Muscle of leg (tissue), 11 donors: Measurements from ENCODE around the gene GSX1. TPM values are rescaled to one million over a fixed set of nuclear protein-coding genes. Genes with fewer than 3 reads are reported as not detected.
A peak's percentile ranks its signal among the peaks of the same experiment; 100 is the strongest.

ENCODE experiments used
- DNase-seq: peaks from one replicate; pipeline ENCODE4 v3.0.0; 2013
- H3K27ac ChIP-seq: one replicate; pipeline ENCODE4 v1.5.1; 2013; ENCODE audit warnings: mild to moderate bottlenecking, low read length, control low read depth
- H3K27me3 ChIP-seq: one replicate; pipeline ENCODE4 v1.6.1; 2013; ENCODE audit warnings: low read length; ENCODE audit not compliant: control insufficient read depth, insufficient read depth
- H3K36me3 ChIP-seq: one replicate; pipeline ENCODE4 v1.6.1; 2013; ENCODE audit warnings: low read length; ENCODE audit not compliant: control insufficient read depth, insufficient read depth
- H3K4me1 ChIP-seq: one replicate; pipeline ENCODE4 v1.6.1; 2013; ENCODE audit warnings: low read length; ENCODE audit not compliant: control insufficient read depth, insufficient read depth
- H3K4me3 ChIP-seq: one replicate; pipeline ENCODE4 v1.5.1; 2013; ENCODE audit warnings: low read length, control low read depth
- H3K9me3 ChIP-seq: replicated peaks from 2 replicates; pipeline ENCODE4 v1.6.1; 2013; ENCODE audit warnings: low read depth, low read length; ENCODE audit not compliant: control insufficient read depth
- WGBS: methylation state at CpG from one replicate; pipeline ENCODE4 v1.1.5; 2013; ENCODE audit warnings: missing lambda C conversion rate; ENCODE audit not compliant: insufficient coverage; 5-methylcytosine and 5-hydroxymethylcytosine counted together
- polyA plus RNA-seq, 8 donors: library from polyadenylated mRNA; unstranded; fragments of 120-200 nt; gene quantifications; one replicate each; pipeline versions ENCODE4 v1.2.1 to v1.2.3, GENCODE V29; 2013; ENCODE audit warnings: inconsistent platforms in 1 of 8, low replicate concordance in 1 of 8; ENCODE audit not compliant: insufficient read length in 8 of 8, insufficient read depth in 1 of 8
- total RNA-seq: library from RNA; stranded (reverse); fragments of 120-200 nt; gene quantifications from one replicate; pipeline ENCODE4 v1.2.4, GENCODE V29; 2013

Gene GSX1
- total and polyA plus RNA-seq, 9 donors = not detected

GRCh38 chr13:27775943-27776342, 16.3 kb upstream of the GSX1 start:
- Histone ChIP-seq H3K27me3 (peaks cover 32% of the 10 kb centered on the region), H3K27ac (no peak overlapping the region), H3K4me1 (no peaks in the 10 kb centered on the region), H3K4me3 (no peak overlapping the region), H3K9me3 (no peaks in the 10 kb centered on the region), H3K36me3 (no peaks in the 10 kb centered on the region)
- 17% methylated on average over 7 of the region's 13 CpGs for whole genome bisulfite sequencing
- DNase-seq = no peak

- Histone ChIP-seq H3K27me3 (peaks cover 36% of the 10 kb centered on the region), H3K9me3 (no peaks in the 10 kb centered on the region), H3K4me3 (no peak overlapping the region), H3K4me1 (no peaks in the 10 kb centered on the region), H3K27ac (no peak overlapping the region), H3K36me3 (no peaks in the 10 kb centered on the region)
- WGBS = no CpG with 5 or more reads among the region's 5 CpGs
- DNase-seq = no peak
Observed at GRCh38 chr13:27782151-27782550, 10.1 kb upstream of the GSX1 start.

GRCh38 chr13:27783111-27783510, 9.2 kb upstream of the GSX1 start:
- Histone ChIP-seq H3K9me3 (no peaks in the 10 kb centered on the region), H3K4me3 (no peak overlapping the region), H3K36me3 (no peaks in the 10 kb centered on the region), H3K27me3 (peaks cover 34% of the 10 kb centered on the region), H3K27ac (no peak overlapping the region), H3K4me1 (no peaks in the 10 kb centered on the region)
- 43% methylated on average over 2 of the region's 4 CpGs for WGBS
- peak; percentile 12 for DNase-seq

- Histone ChIP-seq H3K4me1 (peaks cover 12% of the 10 kb centered on the region), H3K27me3 (peaks cover 65% of the 10 kb centered on the region), H3K36me3 (no peaks in the 10 kb centered on the region), H3K9me3 (no peaks in the 10 kb centered on the region), H3K4me3 (no peak overlapping the region), H3K27ac (no peak overlapping the region)
- 27% methylated on average over 1 of the region's 1 CpG for WGBS
- no peak for DNase-seq
Observed at GRCh38 chr13:27788271-27788670, 4.0 kb upstream of the GSX1 start.

DNA sequence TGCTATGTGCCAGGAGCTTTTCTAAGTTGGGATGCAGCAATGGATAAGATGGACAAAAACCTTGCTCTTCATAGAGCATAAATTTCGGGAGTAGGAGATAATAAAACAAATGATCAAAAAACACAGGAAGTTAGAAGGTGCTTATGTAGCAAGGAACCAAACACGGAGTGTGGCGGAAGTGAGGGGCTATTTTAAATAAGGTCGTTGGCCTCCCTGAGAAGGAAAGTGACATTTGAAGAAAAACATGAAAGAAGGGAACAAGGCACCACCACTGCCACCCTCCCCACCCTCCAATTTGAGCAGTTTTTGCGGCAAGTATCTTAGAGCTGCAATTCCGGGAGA, 3.2 kb upstream of the GSX1 start:
- WGBS = 9% methylated on average over 4 of the region's 6 CpGs
- Histone ChIP-seq H3K27ac (no peak overlapping the region), H3K4me1 (peaks cover 12% of the 10 kb centered on the region), H3K9me3 (no peaks in the 10 kb centered on the region), H3K27me3 (peaks cover 70% of the 10 kb centered on the region), H3K4me3 (no peak overlapping the region), H3K36me3 (no peaks in the 10 kb centered on the region)
- DNase-seq = no peak

GRCh38 chr13:27789495-27790303, 2.6 kb upstream of the GSX1 start:
- no peak overlapping the region for H3K27ac ChIP-seq
- under 1% methylated on average over 49 of the region's 55 CpGs for WGBS
- peaks cover 75% of the 10 kb centered on the region for H3K27me3 ChIP-seq
- no peaks in the 10 kb centered on the region for H3K9me3 ChIP-seq
- no peak for DNase-seq
- H3K4me3 ChIP-seq = no peak overlapping the region
- no peaks in the 10 kb centered on the region for H3K36me3 ChIP-seq
- peaks cover 12% of the 10 kb centered on the region for H3K4me1 ChIP-seq

DNA sequence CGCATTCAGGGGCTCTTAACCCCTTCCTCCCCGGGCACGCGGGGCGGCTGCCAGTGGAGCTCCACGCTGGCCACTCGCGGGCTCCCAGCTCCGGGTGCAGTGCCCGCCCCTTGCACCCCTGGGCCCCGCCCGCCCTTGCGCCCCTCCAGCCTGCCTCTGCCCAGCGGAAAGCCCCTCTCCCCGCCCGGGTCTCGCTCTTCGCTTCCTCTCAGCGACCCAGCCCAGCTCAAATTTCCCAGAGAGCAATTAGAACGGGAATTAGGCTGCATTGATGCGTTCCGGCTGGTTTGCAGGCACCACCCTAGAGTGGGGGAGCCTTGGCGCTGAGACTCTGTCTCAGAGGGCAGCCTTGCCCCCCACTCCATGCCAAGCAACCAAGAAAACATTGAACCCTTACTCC, 1.8 kb upstream of the GSX1 start:
- Histone ChIP-seq H3K27me3 (peaks cover 84% of the 10 kb centered on the region), H3K4me3 (no peak overlapping the region), H3K4me1 (peaks cover 12% of the 10 kb centered on the region), H3K9me3 (no peaks in the 10 kb centered on the region), H3K36me3 (no peaks in the 10 kb centered on the region), H3K27ac (no peak overlapping the region)
- DNase-seq = no peak
- WGBS = 0% methylated on average over 22 of the region's 23 CpGs

DNA sequence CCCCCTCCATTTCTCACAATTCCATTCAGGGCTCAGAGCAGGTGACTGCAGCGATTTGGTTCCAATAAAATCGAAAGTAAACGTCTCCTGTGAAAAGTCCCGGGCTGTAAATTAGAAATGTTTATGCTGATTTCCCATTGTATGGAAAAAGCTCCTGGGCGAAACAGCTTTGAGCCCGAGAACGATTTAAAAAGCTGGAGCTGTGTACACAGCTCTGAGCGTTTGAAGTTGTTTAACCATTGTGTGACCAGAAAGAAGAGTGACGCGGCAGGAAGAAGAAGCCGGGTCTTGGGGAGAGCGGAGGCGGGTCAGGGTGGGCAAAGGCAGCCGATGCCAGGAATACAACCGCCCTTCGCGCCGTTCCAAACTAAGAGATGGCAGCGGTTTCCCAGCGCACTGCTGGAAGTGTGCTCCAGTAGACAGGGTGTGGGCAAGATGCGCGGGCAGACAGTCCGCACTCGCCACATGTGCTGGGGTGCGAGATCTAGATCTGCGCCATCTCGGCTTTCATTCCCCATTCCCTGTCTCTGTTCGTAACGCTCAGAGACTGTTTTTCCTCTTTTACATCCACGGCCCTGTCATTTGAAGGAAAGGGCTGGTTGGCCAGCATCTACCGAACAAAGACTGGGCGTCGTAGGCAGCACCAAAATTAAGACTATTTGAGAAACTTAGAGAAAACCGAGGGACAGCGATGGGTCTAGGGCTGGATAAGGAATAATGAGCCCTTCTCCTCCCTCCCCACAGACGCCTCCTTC, 960 bp upstream of the GSX1 start:
- DNase-seq = no peak
- Histone ChIP-seq H3K27ac (no peak overlapping the region), H3K36me3 (no peaks in the 10 kb centered on the region), H3K27me3 (peaks cover 88% of the 10 kb centered on the region), H3K9me3 (no peaks in the 10 kb centered on the region), H3K4me1 (peaks cover 12% of the 10 kb centered on the region), H3K4me3 (no peak overlapping the region)
- WGBS = 4% methylated on average over 29 of the region's 36 CpGs

GRCh38 chr13:27791901-27792392, 336 bp upstream of the GSX1 start:
- 7% methylated on average over 16 of the region's 22 CpGs for WGBS
- H3K9me3 ChIP-seq = no peaks in the 10 kb centered on the region
- H3K27ac ChIP-seq = no peak overlapping the region
- H3K27me3 ChIP-seq = peaks cover 93% of the 10 kb centered on the region
- no peak for DNase-seq
- peaks cover 12% of the 10 kb centered on the region for H3K4me1 ChIP-seq
- H3K36me3 ChIP-seq = no peaks in the 10 kb centered on the region
- no peak overlapping the region for H3K4me3 ChIP-seq

GRCh38 chr13:27793507-27794367, 1.5 kb downstream of the GSX1 start:
- Histone ChIP-seq H3K4me3 (no peak overlapping the region), H3K36me3 (no peaks in the 10 kb centered on the region), H3K4me1 (peaks cover 12% of the 10 kb centered on the region), H3K27me3 (peaks cover 98% of the 10 kb centered on the region), H3K27ac (no peak overlapping the region), H3K9me3 (no peaks in the 10 kb centered on the region)
- WGBS = 1% methylated on average over 63 of the region's 63 CpGs
- no peak for DNase-seq
